ENCODE results near the gene SOX9.

The SOX9 gene

GRCh38 chr17:72162569-72162968 lies 41.7 kb downstream of the SOX9 start:
- no peak for DNase-seq (ENCODE audit: low read depth in 2 of 2)

GRCh38 chr17:72163474-72163873 lies 42.7 kb downstream of the SOX9 start:
- DNase-seq (ENCODE audit: low read depth in 2 of 2) = no peak

GRCh38 chr17:72164158-72164739 lies 43.4 kb downstream of the SOX9 start:
- DNase-seq (ENCODE audit: low read depth in 2 of 2) = no peak

- no peak for DNase-seq (ENCODE audit: low read depth in 2 of 2)
Measured at GRCh38 chr17:72165192-72165866, 44.5 kb downstream of the SOX9 start.

- DNase-seq (ENCODE audit: low read depth in 2 of 2) = no peak
Measured at GRCh38 chr17:72165867-72166439, 45.1 kb downstream of the SOX9 start.

GRCh38 chr17:72167593-72167992 lies 46.8 kb downstream of the SOX9 start:
- no peak for DNase-seq (ENCODE audit: low read depth in 2 of 2)

GRCh38 chr17:72169823-72170222 lies 49.0 kb downstream of the SOX9 start:
- DNase-seq (ENCODE audit: low read depth in 2 of 2) = no peak

GRCh38 chr17:72171703-72172667 lies 51.2 kb downstream of the SOX9 start:
- DNase-seq (ENCODE audit: low read depth in 2 of 2) = no peak

- DNase-seq (ENCODE audit: low read depth in 2 of 2) = no peak
Measured at GRCh38 chr17:72173499-72174116, 52.8 kb downstream of the SOX9 start.

- no peak for DNase-seq (ENCODE audit: low read depth in 2 of 2)
Measured at GRCh38 chr17:72175263-72175662, 54.4 kb downstream of the SOX9 start.

Measured in stimulated activated CD8-positive, alpha-beta memory T cell treated with anti-CD3 and anti-CD28 coated beads, Interleukin-7, amount 100 ng/mL, for 1 hour (primary cell).